ENCODE results near the gene CRIP3. TPM values are rescaled to one million over a fixed set of nuclear protein-coding genes. Genes with fewer than 3 reads are reported as not detected.

Gene CRIP3
- polyA plus RNA-seq, 3 donors, result 1.2 to 12.8 (median 1.6) TPM

- TF ChIP-seq, protein P1, sequence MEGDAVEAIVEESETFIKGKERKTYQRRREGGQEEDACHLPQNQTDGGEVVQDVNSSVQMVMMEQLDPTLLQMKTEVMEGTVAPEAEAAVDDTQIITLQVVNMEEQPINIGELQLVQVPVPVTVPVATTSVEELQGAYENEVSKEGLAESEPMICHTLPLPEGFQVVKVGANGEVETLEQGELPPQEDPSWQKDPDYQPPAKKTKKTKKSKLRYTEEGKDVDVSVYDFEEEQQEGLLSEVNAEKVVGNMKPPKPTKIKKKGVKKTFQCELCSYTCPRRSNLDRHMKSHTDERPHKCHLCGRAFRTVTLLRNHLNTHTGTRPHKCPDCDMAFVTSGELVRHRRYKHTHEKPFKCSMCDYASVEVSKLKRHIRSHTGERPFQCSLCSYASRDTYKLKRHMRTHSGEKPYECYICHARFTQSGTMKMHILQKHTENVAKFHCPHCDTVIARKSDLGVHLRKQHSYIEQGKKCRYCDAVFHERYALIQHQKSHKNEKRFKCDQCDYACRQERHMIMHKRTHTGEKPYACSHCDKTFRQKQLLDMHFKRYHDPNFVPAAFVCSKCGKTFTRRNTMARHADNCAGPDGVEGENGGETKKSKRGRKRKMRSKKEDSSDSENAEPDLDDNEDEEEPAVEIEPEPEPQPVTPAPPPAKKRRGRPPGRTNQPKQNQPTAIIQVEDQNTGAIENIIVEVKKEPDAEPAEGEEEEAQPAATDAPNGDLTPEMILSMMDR (IDR thresholded peaks at IDR 0.05), result no peak
- Mint-ChIP-seq H3K9me3 (peaks cover 0 to 4% (median 0%) of the 10 kb centered on the region in 7 donors), H3K4me3 (peak overlapping the region in 1 of 2 donors; percentile 7), H3K27ac (no peak overlapping the region), H3K4me1 (peaks cover 2% of the 10 kb centered on the region), H3K36me3 (no peaks in the 10 kb centered on the region), H3K27me3 (ENCODE audit: low read depth in 3 of 3) (peaks cover 29 to 40% (median 36%) of the 10 kb centered on the region in 3 donors)
- no peak overlapping the region for H3K9ac ChIP-seq (ENCODE audit: insufficient read depth, low read length, poor library complexity, severe bottlenecking)
- H3K27me3 ChIP-seq (ENCODE audit: control insufficient read depth in 2 of 2, insufficient read depth in 2 of 2, low read length in 2 of 2), result peaks cover 0 to 34% of the 10 kb centered on the region in 2 donors
- no peaks in the 10 kb centered on the region for H4K20me1 ChIP-seq (ENCODE audit: insufficient read depth, low read length)
- H3K4me1 ChIP-seq (ENCODE audit: control insufficient read depth in 1 of 2, insufficient read depth in 2 of 2, low read length in 2 of 2), result no peaks in the 10 kb centered on the region
- intact Hi-C loops (cut with micrococcal nuclease), result no loop called here
- 75% methylated on average over 2 of the region's 6 CpGs for WGBS (ENCODE audit: insufficient coverage)
- H3K4me2 ChIP-seq (replicated peaks; ENCODE audit: extremely low read depth, low read length, poor library complexity, severe bottlenecking), result no peak overlapping the region
- H3K36me3 ChIP-seq (replicated peaks in 1 of 2; ENCODE audit: control insufficient read depth in 1 of 2, insufficient read depth in 2 of 2, low read length in 2 of 2), result no peaks in the 10 kb centered on the region
- H3K79me2 ChIP-seq (ENCODE audit: insufficient read depth, low read length), result no peaks in the 10 kb centered on the region
- H3K9me3 ChIP-seq (replicated peaks in 1 of 2; ENCODE audit: control insufficient read depth in 1 of 2, insufficient read depth in 1 of 2, low read length in 2 of 2), result no peaks in the 10 kb centered on the region
- H3K27ac ChIP-seq (ENCODE audit: low read depth in 1 of 2, low read length in 2 of 2), result no peak overlapping the region
- DNase-seq, result no peak
- H3K4me3 ChIP-seq (replicated peaks in 1 of 3; ENCODE audit: low read depth in 2 of 3, low read length in 3 of 3), result no peak overlapping the region
- H2AFZ ChIP-seq (ENCODE audit: insufficient read depth, low read depth, low read length, poor library complexity, severe bottlenecking), result no peak overlapping the region
Observed at GRCh38 chr6:43286456-43286979, 22.1 kb downstream of the CRIP3 start.

DNA sequence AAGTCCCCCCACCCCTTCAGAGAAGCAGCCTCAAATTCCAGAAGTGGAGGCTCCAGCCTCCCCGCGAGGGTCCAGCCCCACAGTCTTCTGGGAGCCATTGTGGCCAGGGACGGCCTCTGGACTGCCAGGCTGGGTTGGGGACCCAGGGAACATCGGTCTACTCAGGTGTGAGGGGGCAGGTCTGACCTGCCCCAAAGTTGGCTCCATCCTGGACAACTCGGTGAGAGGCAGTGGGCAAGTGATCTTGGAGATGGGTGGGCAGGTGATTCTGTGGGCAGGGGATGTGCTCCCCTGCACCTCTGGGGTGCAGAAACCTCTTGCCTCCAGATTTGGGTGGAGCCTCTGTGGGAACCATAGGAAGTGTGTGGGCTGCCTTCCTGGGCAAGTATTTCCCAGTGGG lies 22.8 kb downstream of the CRIP3 start:
- 90% methylated on average over 5 of the region's 5 CpGs for WGBS (ENCODE audit: insufficient coverage)
- Histone ChIP-seq H3K4me1 (ENCODE audit: control insufficient read depth in 1 of 2, insufficient read depth in 2 of 2, low read length in 2 of 2) (no peaks in the 10 kb centered on the region), H3K27me3 (ENCODE audit: control insufficient read depth in 2 of 2, insufficient read depth in 2 of 2, low read length in 2 of 2) (peaks cover 0 to 34% of the 10 kb centered on the region in 2 donors), H3K36me3 (replicated peaks in 1 of 2; ENCODE audit: control insufficient read depth in 1 of 2, insufficient read depth in 2 of 2, low read length in 2 of 2) (no peaks in the 10 kb centered on the region), H3K4me3 (replicated peaks in 1 of 3; ENCODE audit: low read depth in 2 of 3, low read length in 3 of 3) (no peak overlapping the region), H3K9ac (ENCODE audit: insufficient read depth, low read length, poor library complexity, severe bottlenecking) (no peak overlapping the region), H4K20me1 (ENCODE audit: insufficient read depth, low read length) (no peaks in the 10 kb centered on the region), H2AFZ (ENCODE audit: insufficient read depth, low read depth, low read length, poor library complexity, severe bottlenecking) (no peak overlapping the region), H3K79me2 (ENCODE audit: insufficient read depth, low read length) (no peaks in the 10 kb centered on the region), H3K27ac (ENCODE audit: low read depth in 1 of 2, low read length in 2 of 2) (no peak overlapping the region), H3K9me3 (replicated peaks in 1 of 2; ENCODE audit: control insufficient read depth in 1 of 2, insufficient read depth in 1 of 2, low read length in 2 of 2) (no peaks in the 10 kb centered on the region), H3K4me2 (replicated peaks; ENCODE audit: extremely low read depth, low read length, poor library complexity, severe bottlenecking) (no peak overlapping the region)
- no peak overlapping the region for H3K27ac Mint-ChIP-seq
- peak overlapping the region in 1 of 2 donors; percentile 80 for H3K4me3 Mint-ChIP-seq
- TF ChIP-seq, protein P1 (IDR thresholded peaks at IDR 0.05), result no peak
- no peak for DNase-seq
- intact Hi-C loops (cut with micrococcal nuclease), result no loop called here
- peaks cover 0 to 4% (median 0%) of the 10 kb centered on the region in 7 donors for H3K9me3 Mint-ChIP-seq
- H3K4me1 Mint-ChIP-seq, result peaks cover 2% of the 10 kb centered on the region
- H3K27me3 Mint-ChIP-seq (ENCODE audit: low read depth in 3 of 3), result peaks cover 32 to 46% (median 40%) of the 10 kb centered on the region in 3 donors
- H3K36me3 Mint-ChIP-seq, result no peaks in the 10 kb centered on the region

Measured in CD14-positive monocyte (primary cell).